GM18505 (cell line): ENCODE results near the gene OR4K5.
"Not testable (repeated sequence)": the region's sequence is repeated elsewhere in the genome, so short reads cannot be mapped to it uniquely, and the experiment has no call there.

ENCODE experiments used
- ATAC-seq: cut with Tn5 transposase; IDR thresholded peaks from one replicate; pipeline ENCODE4 v1.9.1; 2021; ENCODE audit not compliant: unreplicated experiment
- POLR2A ChIP-seq: IDR thresholded peaks from 4 replicates; pipeline ENCODE4 v1.6.1; 2011; ENCODE audit warnings: borderline replicate concordance; ENCODE audit not compliant: insufficient read depth, insufficient read length; ENCODE audit errors: extremely low read depth

The OR4K5 gene

GRCh38 chr14:19947413-19948090 lies 27.1 kb downstream of the OR4K5 start:
- no peak for TF ChIP-seq POLR2A
- no peak for ATAC-seq

GRCh38 chr14:19949218-19949617 lies 28.8 kb downstream of the OR4K5 start:
- no peak for ATAC-seq
- TF ChIP-seq POLR2A = no peak

GRCh38 chr14:19969735-19970134 lies 49.3 kb downstream of the OR4K5 start:
- not testable (repeated sequence) for ATAC-seq
